ENCODE data around the gene ACTR1A.
"Not testable (repeated sequence)": the region's sequence is repeated elsewhere in the genome, so short reads cannot be mapped to it uniquely, and the experiment has no call there.

ACTR1A gene

GRCh38 chr10:102502337-102503151 lies at the start of gene ACTR1A:
TSS of gene ACTR1A (minus strand) at chr10:102502712. CDS start at chr10:102502647, 65 bp downstream.
- DNase-seq (ENCODE audit: low read depth in 2 of 2): peak; percentile 90 to 93

GRCh38 chr10:102550636-102551210 lies 48.2 kb upstream of the ACTR1A start:
- DNase-seq (ENCODE audit: low read depth in 2 of 2): no peak

GRCh38 chr10:102549549-102549948 lies 47.0 kb upstream of the ACTR1A start:
- no peak for DNase-seq (ENCODE audit: low read depth in 2 of 2)

- no peak for DNase-seq (ENCODE audit: low read depth in 2 of 2)
Measured at GRCh38 chr10:102546606-102547320, 44.3 kb upstream of the ACTR1A start.

GRCh38 chr10:102545997-102546396 lies 43.5 kb upstream of the ACTR1A start:
- no peak for DNase-seq (ENCODE audit: low read depth in 2 of 2)

GRCh38 chr10:102545265-102545871 lies 42.9 kb upstream of the ACTR1A start:
- no peak for DNase-seq (ENCODE audit: low read depth in 2 of 2)

- DNase-seq (ENCODE audit: low read depth in 2 of 2): no peak
Measured at GRCh38 chr10:102542800-102543418, 40.4 kb upstream of the ACTR1A start.

GRCh38 chr10:102540023-102540422 lies 37.5 kb upstream of the ACTR1A start:
- no peak for DNase-seq (ENCODE audit: low read depth in 2 of 2)

GRCh38 chr10:102538811-102539210 lies 36.3 kb upstream of the ACTR1A start:
- no peak for DNase-seq (ENCODE audit: low read depth in 2 of 2)

GRCh38 chr10:102537948-102538347 lies 35.4 kb upstream of the ACTR1A start:
- no peak for DNase-seq (ENCODE audit: low read depth in 2 of 2)

- DNase-seq (ENCODE audit: low read depth in 2 of 2): no peak
Measured at GRCh38 chr10:102537367-102537766, 34.9 kb upstream of the ACTR1A start.

GRCh38 chr10:102535481-102536147 lies 33.1 kb upstream of the ACTR1A start:
- no peak for DNase-seq (ENCODE audit: low read depth in 2 of 2)

- not testable (repeated sequence) for DNase-seq (ENCODE audit: low read depth in 2 of 2)
Measured at GRCh38 chr10:102534966-102535365, 32.5 kb upstream of the ACTR1A start.

GRCh38 chr10:102534333-102534732 lies 31.8 kb upstream of the ACTR1A start:
- DNase-seq (ENCODE audit: low read depth in 2 of 2): no peak

- no peak for DNase-seq (ENCODE audit: low read depth in 2 of 2)
Measured at GRCh38 chr10:102527546-102527945, 25.0 kb upstream of the ACTR1A start.

GRCh38 chr10:102524746-102525145 lies 22.2 kb upstream of the ACTR1A start:
- no peak for DNase-seq (ENCODE audit: low read depth in 2 of 2)

GRCh38 chr10:102523250-102524029 lies 20.9 kb upstream of the ACTR1A start:
- no peak for DNase-seq (ENCODE audit: low read depth in 2 of 2)

- DNase-seq (ENCODE audit: low read depth in 2 of 2): no peak
Measured at GRCh38 chr10:102522874-102523249, 20.4 kb upstream of the ACTR1A start.

- no peak for DNase-seq (ENCODE audit: low read depth in 2 of 2)
Measured at GRCh38 chr10:102519246-102519825, 16.8 kb upstream of the ACTR1A start.

GRCh38 chr10:102517553-102517952 lies 15.0 kb upstream of the ACTR1A start:
- no peak for DNase-seq (ENCODE audit: low read depth in 2 of 2)

All from stimulated activated CD4-positive, alpha-beta T cell treated with anti-CD3 and anti-CD28 coated beads, Interleukin-15, amount 100 ng/mL, for 48 hours (primary cell).